A549 (cell line): ENCODE results near the gene KIAA0753. TPM values are rescaled to one million over a fixed set of nuclear protein-coding genes. Genes with fewer than 3 reads are reported as not detected.

ENCODE experiments used
- ATAC-seq, 2 experiments: fragments of 200-7000 bp in 1 of 2; fragments of >200 bp in 1 of 2; cut with Nextera tagmentation in 1 of 2; cut with Tn5 transposase in 1 of 2; 3 replicates each; pipeline versions ENCODE4 v1.8.0 to v1.9.1; 2018 to 2020; ENCODE audit warnings: mild to moderate bottlenecking in 1 of 2, moderate library complexity in 1 of 2
- CTCF ChIA-PET: fragments of 300-600 bp; sonication (Branson Sonifier 250); formaldehyde crosslinking; extraction: SDS; loops from one replicate; lab custom pipeline; 2021; ENCODE audit warnings: antibody characterized with exemption, inconsistent platforms; lab: Yijun Ruan, JAX
- POLR2A ChIA-PET: fragments of 350-600 bp; formaldehyde crosslinking; extraction: SDS; loops from one replicate; lab custom pipeline; 2021; ENCODE audit warnings: antibody characterized with exemption, inconsistent platforms; lab: Yijun Ruan, JAX
- DNase-seq, 2 experiments: peaks; one replicate each; pipeline versions ENCODE4 v3.0.0 to v3.0.0-alpha.2; 2011 to 2016; ENCODE audit warnings: low read depth in 1 of 2, low spot score in 1 of 2
- FAIRE-seq: peaks from 2 replicates; lab custom pipeline; 2011; peaks lifted over from hg19 to GRCh38; lab: Jason Lieb, UNC
- H3K27ac ChIP-seq, 2 experiments: fragments of >200 bp; sonication (Bioruptor Twin); formaldehyde crosslinking; 3 replicates each; pipeline ENCODE4 v1.5.1; 2016 to 2017
- H3K4me1 ChIP-seq: fragments of >200 bp; sonication (Bioruptor Twin); formaldehyde crosslinking; 3 replicates; pipeline ENCODE4 v1.6.1; 2016
- H3K4me2 ChIP-seq: fragments of >200 bp; sonication (Bioruptor Twin); formaldehyde crosslinking; 3 replicates; pipeline ENCODE4 v1.6.1; 2016
- H3K4me3 ChIP-seq: fragments of >200 bp; sonication (Bioruptor Twin); formaldehyde crosslinking; 3 replicates; pipeline ENCODE4 v1.5.1; 2016
- H3K9me3 ChIP-seq: fragments of >200 bp; sonication (Bioruptor Twin); formaldehyde crosslinking; 3 replicates; pipeline ENCODE4 v1.6.1; 2016
- CBX2 ChIP-seq: fragments of 200-600 bp; sonication (generic); IDR thresholded peaks from 2 replicates; pipeline ENCODE4 v1.6.1; 2016; ENCODE audit warnings: low read depth, mild to moderate bottlenecking, borderline replicate concordance
- CHD4 ChIP-seq: fragments of 200-600 bp; sonication (generic); IDR thresholded peaks from 2 replicates; pipeline ENCODE4 v1.6.1; 2016; ENCODE audit warnings: antibody characterized with exemption, mild to moderate bottlenecking, borderline replicate concordance
- EHF ChIP-seq: fragments of 250-450 bp; sonication (Bioruptor Pico); IDR thresholded peaks from 2 replicates; pipeline ENCODE4 v1.5.0; 2020; ENCODE audit warnings: mild to moderate bottlenecking
- EHMT2 ChIP-seq: fragments of 200-600 bp; sonication (generic); IDR thresholded peaks from 2 replicates; pipeline ENCODE4 v1.6.1; 2016; ENCODE audit warnings: antibody characterized with exemption, low read depth, mild to moderate bottlenecking, moderate library complexity
- EP300 ChIP-seq, 2 experiments: fragments of >200 bp; sonication (Bioruptor Twin); formaldehyde crosslinking; IDR thresholded peaks; 2 replicates in 1 of 2; 3 replicates in 1 of 2; pipeline ENCODE4 v1.6.1; 2016 to 2017
- FOXS1 ChIP-seq: fragments of 250-450 bp; sonication (Bioruptor Pico); IDR thresholded peaks from 2 replicates; pipeline ENCODE4 v1.5.0; 2020; ENCODE audit warnings: mild to moderate bottlenecking, moderate library complexity
- GATA3 ChIP-seq: IDR thresholded peaks from 2 replicates; pipeline ENCODE4 v1.6.1; 2012; ENCODE audit warnings: borderline replicate concordance
- JUNB ChIP-seq: fragments of >200 bp; sonication (Bioruptor Twin); formaldehyde crosslinking; IDR thresholded peaks from 2 replicates; pipeline ENCODE4 v1.6.1; 2016
- KDM1A ChIP-seq: fragments of 200-600 bp; sonication (generic); IDR thresholded peaks from 2 replicates; pipeline ENCODE4 v1.6.1; 2016; ENCODE audit warnings: low read depth, mild to moderate bottlenecking
- KDM5A ChIP-seq: fragments of 200-600 bp; sonication (generic); IDR thresholded peaks from 2 replicates; pipeline ENCODE4 v1.6.1; 2016; ENCODE audit warnings: antibody characterized with exemption, mild to moderate bottlenecking
- MAZ ChIP-seq: fragments of 150-350 bp; IDR thresholded peaks from 2 replicates; pipeline ENCODE4 v1.6.1; 2014; ENCODE audit warnings: antibody characterized with exemption, low read depth, low read length, borderline replicate concordance
- NFE2L2 ChIP-seq: fragments of 150-350 bp; conservative IDR thresholded peaks from 2 replicates; pipeline ENCODE4 v1.6.1; 2014; ENCODE audit warnings: low read length
- PHF8 ChIP-seq: fragments of 200-600 bp; sonication (generic); IDR thresholded peaks from 2 replicates; pipeline ENCODE4 v1.6.1; 2016; ENCODE audit warnings: low read depth, mild to moderate bottlenecking, antibody characterized with exemption, moderate library complexity, borderline replicate concordance
- POLR2A ChIP-seq: IDR thresholded peaks from 2 replicates; pipeline ENCODE4 v1.6.1; 2012; ENCODE audit warnings: mild to moderate bottlenecking, low read length
- POLR2AphosphoS2 ChIP-seq: conservative IDR thresholded peaks from 2 replicates; pipeline ENCODE4 v1.6.1; 2012; ENCODE audit warnings: low read length, improper control_type of control experiment, inconsistent platforms
- RARB ChIP-seq: fragments of 250-450 bp; sonication (Bioruptor Pico); IDR thresholded peaks from 2 replicates; pipeline ENCODE4 v1.8.0; 2021; ENCODE audit warnings: mild to moderate bottlenecking, moderate library complexity
- RCOR1 ChIP-seq: fragments of 150-350 bp; IDR thresholded peaks from 2 replicates; pipeline ENCODE4 v1.6.1; 2014; ENCODE audit warnings: antibody characterized with exemption, low read length, low read depth
- TFCP2L1 ChIP-seq: fragments of 250-450 bp; sonication (Bioruptor Pico); IDR thresholded peaks from 2 replicates; pipeline ENCODE4 v1.5.0; 2021; ENCODE audit warnings: mild to moderate bottlenecking
- TP53 ChIP-seq: fragments of 250-450 bp; sonication (Bioruptor Pico); IDR thresholded peaks from 2 replicates; pipeline ENCODE4 v1.5.0; 2021; ENCODE audit warnings: mild to moderate bottlenecking, moderate library complexity
- ZC3H11A ChIP-seq: fragments of 450-650 bp; IDR thresholded peaks from 2 replicates; pipeline ENCODE4 v1.6.1; 2014; ENCODE audit warnings: antibody characterized with exemption, mild to moderate bottlenecking
- ZFP36 ChIP-seq: fragments of 450-650 bp; IDR thresholded peaks from 2 replicates; pipeline ENCODE4 v1.6.1; 2014; ENCODE audit warnings: borderline replicate concordance; ENCODE audit not compliant: partially characterized antibody
- WGBS: methylation state at CpG from one replicate; pipeline ENCODE4 v1.1.6; 2017; ENCODE audit errors: missing lambda C conversion rate; 5-methylcytosine and 5-hydroxymethylcytosine counted together
- polyA plus RNA-seq, 4 experiments: library from polyadenylated mRNA; depleted of rRNA in 3 of 4; stranded (reverse); fragments of >200 nt; fragmentation: RNase III in 1 of 4; extraction: RNeasy Plus Mini Kit Qiagen cat#74134 plus additional on column Dnase treatment in 1 of 4; gene quantifications; 2 replicates in 3 of 4; 3 replicates in 1 of 4; pipeline ENCODE4 v1.2.3, GENCODE V29; 2011 to 2017
- TF ChIP-seq, protein P1 (sequence below): fragments of 450-650 bp; IDR thresholded peaks from 2 replicates; pipeline ENCODE4 v1.6.1; 2014; ENCODE audit warnings: antibody characterized with exemption
- TF ChIP-seq, protein P2 (sequence below): IDR thresholded peaks from 2 replicates; pipeline ENCODE4 v1.6.1; 2012
- TF ChIP-seq, protein P3 (sequence below): IDR thresholded peaks from 2 replicates; pipeline ENCODE4 v1.6.1; 2012
- TF ChIP-seq, protein P4 (sequence below): fragments of >200 bp; sonication (Bioruptor Twin); formaldehyde crosslinking; IDR thresholded peaks from 3 replicates; pipeline ENCODE4 v1.5.1; 2016
- TF ChIP-seq, protein P5 (sequence below): fragments of 200-600 bp; sonication (generic); IDR thresholded peaks from 2 replicates; pipeline ENCODE4 v1.6.1; 2016; ENCODE audit warnings: antibody characterized with exemption, mild to moderate bottlenecking, moderate library complexity

The KIAA0753 gene
- polyA plus RNA-seq, 2 of the 4 experiments (the other 2 are of a cell fraction) = 13.6 to 15.2 TPM

DNA sequence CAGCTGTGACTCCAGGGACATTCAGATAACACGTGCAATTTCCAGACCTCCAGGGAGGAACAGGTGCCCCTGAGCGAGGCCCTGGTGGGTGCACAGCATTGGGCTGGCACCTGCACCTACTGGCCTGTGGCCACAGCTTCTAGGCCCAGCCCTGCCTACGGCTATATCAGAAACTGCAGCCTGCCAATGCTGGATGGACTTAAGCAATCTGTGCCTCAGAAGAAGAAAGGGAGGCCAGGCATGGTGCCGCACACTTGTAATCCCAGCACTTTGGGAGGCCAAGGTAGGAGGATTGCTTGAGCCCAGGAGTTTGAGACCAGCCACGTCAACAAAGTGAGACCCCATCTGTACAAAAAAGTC, 96.5 kb downstream of the KIAA0753 start:
- Histone ChIP-seq H3K4me1 (no peaks in the 10 kb centered on the region; the same call in 2 of the 3 replicates), H3K27ac (no peak overlapping the region), H3K4me2 (no peak overlapping the region), H3K4me3 (no peak overlapping the region), H3K9me3 (peaks cover 3% of the 10 kb centered on the region; the same call in 2 of the 3 replicates)
- WGBS = 72% methylated on average over 5 of the region's 5 CpGs
- POLR2A ChIA-PET = no interaction called here
- CTCF ChIA-PET = interaction anchor here (0.8 to 1.9 kb wide), 2 partner anchors 10 to 71 kb away, joined by 3 to 8 read pairs; no protein-coding TSS in a partner anchor
- DNase-seq = no peak
- FAIRE-seq = no peak
- ATAC-seq = no peak
- TF ChIP-seq TFCP2L1 (CRISPR knock-in tag) = no peak
- TF ChIP-seq POLR2A = no peak
- no peak for TF ChIP-seq KDM5A
- TF ChIP-seq GATA3 = no peak
- no peak for TF ChIP-seq RARB (CRISPR knock-in tag)
- no peak for TF ChIP-seq ZFP36
- no peak for TF ChIP-seq RCOR1
- no peak for TF ChIP-seq POLR2AphosphoS2
- TF ChIP-seq PHF8 = no peak

DNA sequence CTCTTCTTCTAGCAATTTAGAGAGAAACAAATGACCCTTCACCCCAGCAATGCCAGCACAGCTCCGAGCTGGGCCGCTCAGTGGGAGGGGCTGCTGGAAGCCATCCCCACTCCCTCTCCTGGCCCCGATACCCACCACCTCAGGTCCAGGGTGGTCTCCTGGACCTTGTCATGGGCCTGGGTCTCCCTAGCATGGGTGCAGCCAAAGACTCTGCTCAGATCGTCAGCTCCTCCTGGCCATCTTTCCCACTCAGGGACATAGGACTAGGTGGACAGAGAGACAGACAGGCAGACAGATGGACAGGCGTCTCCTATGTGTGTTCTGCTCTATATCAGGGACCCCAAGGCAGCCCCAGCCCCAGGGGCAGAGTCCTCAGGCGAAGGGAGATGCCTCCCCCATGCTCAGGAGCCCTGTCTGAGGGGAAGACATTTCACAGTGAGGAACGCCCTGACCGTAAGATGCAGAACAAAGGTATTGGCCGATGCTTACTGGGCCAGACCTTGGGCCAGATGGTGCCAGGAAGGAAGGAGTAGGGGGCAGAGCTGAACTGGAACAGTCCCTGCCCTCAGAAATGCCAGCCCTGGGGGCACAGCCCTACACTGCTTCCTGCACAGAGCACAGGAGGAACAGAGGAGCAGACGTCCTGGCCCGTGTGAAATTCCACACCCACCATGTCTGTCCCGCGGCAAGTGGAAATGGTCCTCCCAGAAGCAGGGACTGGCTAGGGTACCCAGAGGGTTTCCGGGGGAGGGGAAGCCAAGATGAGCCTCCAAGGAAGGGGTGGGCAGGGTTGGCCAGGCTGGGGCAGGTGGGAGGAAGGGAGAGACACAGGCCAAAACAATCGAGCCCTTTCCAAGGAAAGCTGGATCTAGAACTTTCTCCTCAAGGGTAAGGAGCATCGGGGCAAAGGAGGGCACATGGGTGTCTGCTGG, 97.2 kb downstream of the KIAA0753 start:
- Histone ChIP-seq H3K4me3 (no peak overlapping the region), H3K9me3 (peaks cover 5% of the 10 kb centered on the region; the same call in 2 of the 3 replicates), H3K4me2 (no peak overlapping the region), H3K4me1 (no peaks in the 10 kb centered on the region), H3K27ac (no peak overlapping the region)
- 77% methylated on average over 16 of the region's 16 CpGs for WGBS
- CTCF ChIA-PET = interaction anchor here (0.8 to 2.4 kb wide), 4 partner anchors 9 to 70 kb away, joined by 3 to 9 read pairs (median 6); no protein-coding TSS in a partner anchor
- TF ChIP-seq CBX2 (no peak), ZC3H11A (no peak), EHF (no peak), POLR2AphosphoS2 (no peak), GATA3 (no peak), MAZ (no peak), NFE2L2 (no peak), EP300 (IDR thresholded peaks at IDR 0.05) (no peak), EHMT2 (no peak), KDM1A (no peak), TP53 (no peak), FOXS1 (no peak), JUNB (no peak), CHD4 (no peak)
- TF ChIP-seq, protein P1, sequence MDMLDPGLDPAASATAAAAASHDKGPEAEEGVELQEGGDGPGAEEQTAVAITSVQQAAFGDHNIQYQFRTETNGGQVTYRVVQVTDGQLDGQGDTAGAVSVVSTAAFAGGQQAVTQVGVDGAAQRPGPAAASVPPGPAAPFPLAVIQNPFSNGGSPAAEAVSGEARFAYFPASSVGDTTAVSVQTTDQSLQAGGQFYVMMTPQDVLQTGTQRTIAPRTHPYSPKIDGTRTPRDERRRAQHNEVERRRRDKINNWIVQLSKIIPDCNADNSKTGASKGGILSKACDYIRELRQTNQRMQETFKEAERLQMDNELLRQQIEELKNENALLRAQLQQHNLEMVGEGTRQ = no peak
- TF ChIP-seq, protein P2, sequence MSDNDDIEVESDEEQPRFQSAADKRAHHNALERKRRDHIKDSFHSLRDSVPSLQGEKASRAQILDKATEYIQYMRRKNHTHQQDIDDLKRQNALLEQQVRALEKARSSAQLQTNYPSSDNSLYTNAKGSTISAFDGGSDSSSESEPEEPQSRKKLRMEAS = no peak
- TF ChIP-seq, protein P3, sequence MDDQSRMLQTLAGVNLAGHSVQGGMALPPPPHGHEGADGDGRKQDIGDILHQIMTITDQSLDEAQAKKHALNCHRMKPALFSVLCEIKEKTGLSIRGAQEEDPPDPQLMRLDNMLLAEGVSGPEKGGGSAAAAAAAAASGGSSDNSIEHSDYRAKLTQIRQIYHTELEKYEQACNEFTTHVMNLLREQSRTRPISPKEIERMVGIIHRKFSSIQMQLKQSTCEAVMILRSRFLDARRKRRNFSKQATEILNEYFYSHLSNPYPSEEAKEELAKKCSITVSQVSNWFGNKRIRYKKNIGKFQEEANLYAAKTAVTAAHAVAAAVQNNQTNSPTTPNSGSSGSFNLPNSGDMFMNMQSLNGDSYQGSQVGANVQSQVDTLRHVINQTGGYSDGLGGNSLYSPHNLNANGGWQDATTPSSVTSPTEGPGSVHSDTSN = no peak
- TF ChIP-seq, protein P4, sequence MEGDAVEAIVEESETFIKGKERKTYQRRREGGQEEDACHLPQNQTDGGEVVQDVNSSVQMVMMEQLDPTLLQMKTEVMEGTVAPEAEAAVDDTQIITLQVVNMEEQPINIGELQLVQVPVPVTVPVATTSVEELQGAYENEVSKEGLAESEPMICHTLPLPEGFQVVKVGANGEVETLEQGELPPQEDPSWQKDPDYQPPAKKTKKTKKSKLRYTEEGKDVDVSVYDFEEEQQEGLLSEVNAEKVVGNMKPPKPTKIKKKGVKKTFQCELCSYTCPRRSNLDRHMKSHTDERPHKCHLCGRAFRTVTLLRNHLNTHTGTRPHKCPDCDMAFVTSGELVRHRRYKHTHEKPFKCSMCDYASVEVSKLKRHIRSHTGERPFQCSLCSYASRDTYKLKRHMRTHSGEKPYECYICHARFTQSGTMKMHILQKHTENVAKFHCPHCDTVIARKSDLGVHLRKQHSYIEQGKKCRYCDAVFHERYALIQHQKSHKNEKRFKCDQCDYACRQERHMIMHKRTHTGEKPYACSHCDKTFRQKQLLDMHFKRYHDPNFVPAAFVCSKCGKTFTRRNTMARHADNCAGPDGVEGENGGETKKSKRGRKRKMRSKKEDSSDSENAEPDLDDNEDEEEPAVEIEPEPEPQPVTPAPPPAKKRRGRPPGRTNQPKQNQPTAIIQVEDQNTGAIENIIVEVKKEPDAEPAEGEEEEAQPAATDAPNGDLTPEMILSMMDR = no peak
- TF ChIP-seq, protein P5, sequence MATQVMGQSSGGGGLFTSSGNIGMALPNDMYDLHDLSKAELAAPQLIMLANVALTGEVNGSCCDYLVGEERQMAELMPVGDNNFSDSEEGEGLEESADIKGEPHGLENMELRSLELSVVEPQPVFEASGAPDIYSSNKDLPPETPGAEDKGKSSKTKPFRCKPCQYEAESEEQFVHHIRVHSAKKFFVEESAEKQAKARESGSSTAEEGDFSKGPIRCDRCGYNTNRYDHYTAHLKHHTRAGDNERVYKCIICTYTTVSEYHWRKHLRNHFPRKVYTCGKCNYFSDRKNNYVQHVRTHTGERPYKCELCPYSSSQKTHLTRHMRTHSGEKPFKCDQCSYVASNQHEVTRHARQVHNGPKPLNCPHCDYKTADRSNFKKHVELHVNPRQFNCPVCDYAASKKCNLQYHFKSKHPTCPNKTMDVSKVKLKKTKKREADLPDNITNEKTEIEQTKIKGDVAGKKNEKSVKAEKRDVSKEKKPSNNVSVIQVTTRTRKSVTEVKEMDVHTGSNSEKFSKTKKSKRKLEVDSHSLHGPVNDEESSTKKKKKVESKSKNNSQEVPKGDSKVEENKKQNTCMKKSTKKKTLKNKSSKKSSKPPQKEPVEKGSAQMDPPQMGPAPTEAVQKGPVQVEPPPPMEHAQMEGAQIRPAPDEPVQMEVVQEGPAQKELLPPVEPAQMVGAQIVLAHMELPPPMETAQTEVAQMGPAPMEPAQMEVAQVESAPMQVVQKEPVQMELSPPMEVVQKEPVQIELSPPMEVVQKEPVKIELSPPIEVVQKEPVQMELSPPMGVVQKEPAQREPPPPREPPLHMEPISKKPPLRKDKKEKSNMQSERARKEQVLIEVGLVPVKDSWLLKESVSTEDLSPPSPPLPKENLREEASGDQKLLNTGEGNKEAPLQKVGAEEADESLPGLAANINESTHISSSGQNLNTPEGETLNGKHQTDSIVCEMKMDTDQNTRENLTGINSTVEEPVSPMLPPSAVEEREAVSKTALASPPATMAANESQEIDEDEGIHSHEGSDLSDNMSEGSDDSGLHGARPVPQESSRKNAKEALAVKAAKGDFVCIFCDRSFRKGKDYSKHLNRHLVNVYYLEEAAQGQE = no peak
- POLR2A ChIA-PET = no interaction called here
- no peak for ATAC-seq
- FAIRE-seq = no peak
- DNase-seq = no peak
